Measurements from ENCODE around the gene AMPD3.

DNA sequence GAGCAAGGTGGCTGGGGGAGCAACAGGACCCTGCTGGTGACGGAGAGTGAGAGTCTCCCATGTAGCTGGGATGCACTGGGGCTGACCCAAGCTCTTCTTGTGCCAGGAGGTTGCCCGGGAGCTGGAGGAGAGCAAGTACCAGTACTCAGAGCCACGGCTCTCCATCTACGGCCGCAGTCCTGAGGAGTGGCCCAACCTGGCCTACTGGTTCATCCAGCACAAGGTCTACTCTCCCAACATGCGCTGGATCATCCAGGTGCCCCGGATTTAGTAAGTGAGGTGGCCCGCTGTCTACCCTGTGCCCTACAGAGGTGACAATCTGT is 40.4 kb downstream of the AMPD3 start:
- no peak for TF ChIP-seq MXI1 (conservative IDR thresholded peaks at IDR 0.05; ENCODE audit: poor library complexity, severe bottlenecking)
- TF ChIP-seq, protein P1, sequence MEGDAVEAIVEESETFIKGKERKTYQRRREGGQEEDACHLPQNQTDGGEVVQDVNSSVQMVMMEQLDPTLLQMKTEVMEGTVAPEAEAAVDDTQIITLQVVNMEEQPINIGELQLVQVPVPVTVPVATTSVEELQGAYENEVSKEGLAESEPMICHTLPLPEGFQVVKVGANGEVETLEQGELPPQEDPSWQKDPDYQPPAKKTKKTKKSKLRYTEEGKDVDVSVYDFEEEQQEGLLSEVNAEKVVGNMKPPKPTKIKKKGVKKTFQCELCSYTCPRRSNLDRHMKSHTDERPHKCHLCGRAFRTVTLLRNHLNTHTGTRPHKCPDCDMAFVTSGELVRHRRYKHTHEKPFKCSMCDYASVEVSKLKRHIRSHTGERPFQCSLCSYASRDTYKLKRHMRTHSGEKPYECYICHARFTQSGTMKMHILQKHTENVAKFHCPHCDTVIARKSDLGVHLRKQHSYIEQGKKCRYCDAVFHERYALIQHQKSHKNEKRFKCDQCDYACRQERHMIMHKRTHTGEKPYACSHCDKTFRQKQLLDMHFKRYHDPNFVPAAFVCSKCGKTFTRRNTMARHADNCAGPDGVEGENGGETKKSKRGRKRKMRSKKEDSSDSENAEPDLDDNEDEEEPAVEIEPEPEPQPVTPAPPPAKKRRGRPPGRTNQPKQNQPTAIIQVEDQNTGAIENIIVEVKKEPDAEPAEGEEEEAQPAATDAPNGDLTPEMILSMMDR (IDR thresholded peaks at IDR 0.05; ENCODE audit: poor library complexity, severe bottlenecking): no peak
- TF ChIP-seq EP300 (conservative IDR thresholded peaks at IDR 0.05; ENCODE audit: poor library complexity, severe bottlenecking): no peak

Data from neural cell (in vitro differentiated cells).